Retinal pigment epithelial cell (primary cell): ENCODE measurements around the gene PIM3.
"Not testable (repeated sequence)": the region's sequence is repeated elsewhere in the genome, so short reads cannot be mapped to it uniquely, and the experiment has no call there.

Source experiments
- DNase-seq: peaks from one replicate; pipeline ENCODE4 v3.0.0-alpha.2; 2010; ENCODE audit warnings: low read depth
- H3K4me3 ChIP-seq: 2 replicates; pipeline ENCODE4 v1.5.1; 2011; ENCODE audit warnings: mild to moderate bottlenecking, low read length, control low read depth, moderate library complexity
- TF ChIP-seq, protein P1 (sequence below): conservative IDR thresholded peaks from 2 replicates; pipeline ENCODE4 v1.5.1; 2011; ENCODE audit warnings: low read depth, low read length, control low read depth, inconsistent platforms

The PIM3 gene

DNA sequence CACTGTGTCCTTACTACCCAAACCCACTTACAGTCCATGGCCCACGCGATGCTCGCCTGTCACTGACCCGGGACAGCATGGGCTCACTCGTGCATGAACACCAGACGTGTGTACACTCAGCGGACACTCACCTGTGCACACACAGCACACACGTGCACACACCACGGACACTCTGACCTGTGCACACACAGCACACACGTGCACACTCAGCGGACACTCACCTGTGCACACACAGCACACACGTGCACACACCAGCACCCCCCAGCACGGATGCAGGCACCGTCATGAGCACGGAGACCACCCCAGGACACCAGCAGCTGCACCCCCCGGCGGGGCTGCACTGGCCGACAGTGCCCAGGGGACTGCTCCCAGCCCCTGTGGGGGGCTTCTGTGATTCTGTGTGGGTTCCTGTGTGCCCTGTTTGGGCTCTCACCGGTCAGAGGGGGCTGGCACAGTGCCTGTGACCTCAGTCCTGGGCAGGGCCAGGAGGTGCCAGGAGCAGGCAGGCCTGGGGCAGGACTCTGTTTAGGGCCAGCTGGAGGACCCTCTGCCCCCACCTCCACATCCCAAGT, 21.9 kb upstream of the PIM3 start:
- H3K4me3 ChIP-seq: no peak overlapping the region
- TF ChIP-seq, protein P1, sequence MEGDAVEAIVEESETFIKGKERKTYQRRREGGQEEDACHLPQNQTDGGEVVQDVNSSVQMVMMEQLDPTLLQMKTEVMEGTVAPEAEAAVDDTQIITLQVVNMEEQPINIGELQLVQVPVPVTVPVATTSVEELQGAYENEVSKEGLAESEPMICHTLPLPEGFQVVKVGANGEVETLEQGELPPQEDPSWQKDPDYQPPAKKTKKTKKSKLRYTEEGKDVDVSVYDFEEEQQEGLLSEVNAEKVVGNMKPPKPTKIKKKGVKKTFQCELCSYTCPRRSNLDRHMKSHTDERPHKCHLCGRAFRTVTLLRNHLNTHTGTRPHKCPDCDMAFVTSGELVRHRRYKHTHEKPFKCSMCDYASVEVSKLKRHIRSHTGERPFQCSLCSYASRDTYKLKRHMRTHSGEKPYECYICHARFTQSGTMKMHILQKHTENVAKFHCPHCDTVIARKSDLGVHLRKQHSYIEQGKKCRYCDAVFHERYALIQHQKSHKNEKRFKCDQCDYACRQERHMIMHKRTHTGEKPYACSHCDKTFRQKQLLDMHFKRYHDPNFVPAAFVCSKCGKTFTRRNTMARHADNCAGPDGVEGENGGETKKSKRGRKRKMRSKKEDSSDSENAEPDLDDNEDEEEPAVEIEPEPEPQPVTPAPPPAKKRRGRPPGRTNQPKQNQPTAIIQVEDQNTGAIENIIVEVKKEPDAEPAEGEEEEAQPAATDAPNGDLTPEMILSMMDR: no peak

DNA sequence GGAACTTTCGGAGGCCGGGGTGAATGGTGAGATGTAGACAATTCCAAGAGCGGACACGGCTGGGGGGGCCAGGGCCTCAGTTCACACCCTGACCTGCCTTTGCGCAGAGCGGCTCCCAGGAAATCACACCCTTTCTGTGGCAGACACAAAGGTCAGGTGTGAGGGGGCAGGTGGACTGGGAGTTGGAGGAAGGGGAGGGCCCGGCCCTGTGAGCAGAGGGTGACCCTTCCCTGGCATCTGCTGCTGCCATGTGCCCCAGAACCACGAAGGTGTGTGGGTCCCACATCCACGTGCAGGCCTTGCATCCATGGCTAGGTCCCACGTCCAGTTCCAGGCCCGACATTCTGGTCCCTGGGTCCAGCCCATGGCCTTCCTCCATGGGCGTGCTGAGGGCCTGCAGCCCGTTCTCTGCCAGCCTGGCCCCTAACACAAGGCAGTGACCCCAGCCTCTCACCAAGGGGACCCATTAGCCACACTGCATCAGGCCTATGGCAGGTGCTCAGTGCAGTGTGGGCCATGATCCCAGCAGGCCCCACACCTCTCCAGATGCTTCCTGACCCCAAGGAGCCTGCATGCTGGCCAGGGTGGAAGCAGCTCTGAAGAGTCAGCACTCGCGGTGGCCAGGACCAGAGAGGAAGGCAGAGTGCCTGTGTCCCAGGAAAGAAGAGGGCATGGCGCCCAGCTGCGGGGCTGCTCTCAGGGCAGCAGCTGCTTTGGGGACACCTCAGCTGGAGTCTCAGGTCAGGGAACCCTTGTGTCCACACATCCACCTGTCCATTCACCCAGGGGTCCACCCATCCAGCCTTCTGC, 18.9 kb upstream of the PIM3 start:
- TF ChIP-seq, protein P1: no peak
- no peak overlapping the region for H3K4me3 ChIP-seq
- no peak for DNase-seq

More for the DNA sequence above, 21.9 kb upstream of the PIM3 start:
- DNase-seq: no peak

DNA sequence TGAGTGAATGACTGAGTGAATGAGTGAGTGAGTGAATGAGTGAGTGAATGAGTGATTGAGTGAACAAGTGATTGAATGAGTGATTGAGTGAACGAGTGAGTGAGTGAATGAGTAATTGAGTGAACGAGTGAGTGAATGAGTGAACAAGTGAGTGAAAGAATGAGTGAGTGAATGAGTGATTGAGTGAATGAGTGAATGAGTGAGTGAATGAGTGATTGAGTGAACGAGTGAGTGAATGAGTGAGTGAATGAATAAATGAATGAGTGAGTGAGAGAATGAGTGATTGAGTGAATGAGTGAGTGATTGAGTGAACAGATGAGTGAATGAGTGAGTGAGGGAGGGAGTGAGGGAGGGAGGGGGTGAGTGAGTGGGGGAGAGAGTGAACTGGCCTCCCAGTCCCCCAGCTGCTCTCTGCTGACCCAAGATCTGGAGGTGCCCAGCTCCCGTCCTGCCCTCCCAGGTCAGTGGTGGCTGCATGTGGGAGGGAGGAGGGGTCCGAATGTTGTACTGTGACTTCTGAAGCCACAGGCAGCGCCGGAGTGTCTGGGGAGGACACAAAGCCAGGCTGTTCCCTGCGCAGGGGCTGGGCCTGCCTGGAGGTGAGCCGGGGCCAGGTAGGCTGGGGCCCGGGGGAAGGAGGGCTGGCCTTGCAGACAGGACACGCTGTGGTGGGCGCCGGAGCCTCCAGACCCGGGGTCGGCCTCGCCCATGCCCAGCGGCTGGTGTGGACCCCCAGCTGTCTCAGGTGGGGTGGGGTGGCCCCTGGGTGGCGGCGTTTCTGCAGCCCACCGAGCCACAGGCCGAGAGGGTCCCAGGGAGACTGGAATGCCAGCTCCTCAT, 17.8 kb upstream of the PIM3 start:
- no peak for DNase-seq
- TF ChIP-seq, protein P1: no peak
- no peak overlapping the region for H3K4me3 ChIP-seq

DNA sequence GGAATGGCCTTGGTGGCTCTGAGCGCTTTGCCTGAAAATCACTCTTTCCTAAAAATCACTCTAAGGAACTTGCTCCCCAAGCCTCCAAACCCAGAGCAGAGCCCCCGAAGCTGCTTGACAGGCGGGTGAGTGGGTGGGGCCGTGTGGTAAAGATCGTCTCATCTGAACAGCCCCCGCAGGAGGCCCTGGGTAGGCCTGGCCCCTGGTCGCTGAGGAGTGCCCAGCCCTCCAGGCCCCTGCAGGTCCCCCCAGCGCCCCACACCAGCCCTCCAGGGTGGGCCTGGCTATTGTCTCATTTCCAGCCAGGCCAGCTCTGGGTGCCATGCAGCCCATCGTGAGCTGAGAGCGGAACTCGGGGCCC, 17.2 kb upstream of the PIM3 start:
- no peak overlapping the region for H3K4me3 ChIP-seq
- TF ChIP-seq, protein P1: no peak
- DNase-seq: no peak

DNA sequence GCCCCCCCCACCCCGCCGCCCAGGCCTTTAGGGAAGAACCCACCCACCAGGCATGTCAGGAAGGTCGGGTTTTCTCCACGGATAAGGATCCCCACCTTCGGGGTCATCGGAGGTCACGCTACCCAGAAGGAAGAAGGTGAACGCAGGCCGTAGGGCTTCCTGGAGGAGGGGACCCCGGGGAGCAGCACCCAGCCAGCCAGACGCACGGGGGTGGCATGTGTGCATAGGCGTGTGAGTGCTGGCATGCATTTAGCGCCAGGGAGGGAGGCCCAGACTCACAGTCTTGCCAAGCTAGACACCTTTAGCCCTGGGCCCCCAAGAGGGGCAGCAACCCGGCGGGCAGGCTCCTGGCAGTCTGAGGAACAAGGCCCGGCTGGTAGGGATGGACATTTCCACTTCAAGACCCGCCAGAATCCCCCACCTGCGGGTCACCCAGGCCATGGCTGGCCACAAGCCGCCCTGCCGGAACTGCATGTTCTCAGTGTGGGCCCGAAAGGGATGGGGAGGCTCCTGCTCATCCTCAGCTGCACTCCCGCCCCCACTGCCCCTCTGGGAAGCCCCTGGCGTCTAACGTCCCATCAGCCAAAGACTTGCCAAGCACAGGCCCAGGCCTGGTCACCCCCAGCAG, 16.7 kb upstream of the PIM3 start:
- TF ChIP-seq, protein P1: no peak
- no peak for DNase-seq
- no peak overlapping the region for H3K4me3 ChIP-seq

DNA sequence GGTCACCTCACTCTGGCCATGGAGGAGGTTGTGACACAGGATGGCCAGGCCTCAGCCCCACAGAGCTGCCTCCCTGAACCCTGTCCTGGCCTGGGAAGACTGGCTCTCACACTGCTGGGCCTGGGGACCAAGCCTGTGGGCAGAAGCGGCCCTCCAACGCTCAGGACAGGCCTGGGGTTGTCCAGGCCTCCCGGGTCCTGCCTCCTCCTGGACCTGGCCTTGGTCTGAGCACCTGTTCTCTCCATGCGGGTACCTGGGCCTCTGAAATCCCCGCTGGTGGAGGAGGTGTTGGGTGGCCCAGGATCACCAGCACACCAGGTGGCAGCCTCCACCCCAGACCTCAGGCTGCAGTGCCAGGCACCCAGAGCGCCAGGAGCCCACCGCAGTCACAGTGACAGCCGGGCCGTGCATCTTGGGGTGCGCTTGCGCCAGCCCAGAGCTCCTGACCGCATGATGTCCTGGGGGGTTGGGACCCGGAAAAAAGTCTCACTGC, 16.1 kb upstream of the PIM3 start:
- TF ChIP-seq, protein P1: no peak
- DNase-seq: no peak
- no peak overlapping the region for H3K4me3 ChIP-seq

DNA sequence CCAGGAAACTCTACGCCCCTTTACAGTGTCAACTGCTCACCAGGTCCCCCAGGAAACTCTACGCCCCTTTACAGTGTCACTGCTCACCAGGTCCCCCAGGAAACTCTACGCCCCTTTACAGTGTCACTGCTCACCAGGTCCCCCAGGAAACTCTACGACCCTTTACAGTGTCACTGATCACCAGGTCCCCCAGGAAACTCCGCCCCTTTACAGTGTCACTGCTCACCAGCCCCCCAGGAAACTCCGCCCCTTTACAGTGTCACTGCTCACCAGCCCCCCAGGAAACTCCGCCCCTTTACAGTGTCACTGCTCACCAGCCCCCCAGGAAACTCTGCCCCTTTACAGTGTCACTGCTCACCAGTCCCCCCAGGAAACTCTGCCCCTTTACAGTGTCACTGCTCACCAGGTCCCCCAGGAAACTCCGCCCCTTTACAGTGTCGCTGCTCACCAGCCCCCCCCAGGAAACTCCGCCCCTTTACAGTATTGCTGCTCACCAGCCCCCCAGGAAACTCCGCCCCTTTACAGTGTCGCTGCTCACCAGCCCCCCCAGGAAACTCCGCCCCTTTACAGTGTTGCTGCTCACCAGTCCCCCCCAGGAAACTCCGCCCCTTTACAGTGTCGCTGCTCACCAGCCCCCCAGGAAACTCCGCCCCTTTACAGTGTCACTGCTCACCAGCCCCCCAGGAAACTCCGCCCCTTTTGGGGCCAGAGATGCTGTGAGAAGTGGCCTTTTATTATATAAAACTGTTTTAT, 15.4 kb upstream of the PIM3 start:
- not testable (repeated sequence) for DNase-seq

More for the DNA sequence above, 15.4 kb upstream of the PIM3 start:
- H3K4me3 ChIP-seq: not testable (repeated sequence)
